GM12875 (cell line): ENCODE results near the gene VILL.

Source experiments
- H3K4me3 ChIP-seq: one replicate; pipeline ENCODE4 v1.5.1; 2011; ENCODE audit warnings: low read depth, low read length, control low read depth
- CTCF ChIP-seq: IDR thresholded peaks from 2 replicates; pipeline ENCODE4 v1.5.1; 2011; ENCODE audit warnings: low read depth, mild to moderate bottlenecking, control low read depth, inconsistent platforms, low read length, moderate library complexity, borderline replicate concordance; ENCODE audit not compliant: insufficient read depth

Gene VILL

GRCh38 chr3:38003817-38004414, 13.3 kb downstream of the VILL start:
- TF ChIP-seq CTCF, result no peak
- H3K4me3 ChIP-seq, result no peak overlapping the region

GRCh38 chr3:38004415-38005075, 14.0 kb downstream of the VILL start:
- TF ChIP-seq CTCF, result peak; percentile 69
- no peak overlapping the region for H3K4me3 ChIP-seq

GRCh38 chr3:38005076-38006020, 14.8 kb downstream of the VILL start:
- no peak for TF ChIP-seq CTCF
- no peak overlapping the region for H3K4me3 ChIP-seq

- no peak overlapping the region for H3K4me3 ChIP-seq
- no peak for TF ChIP-seq CTCF
Observed at GRCh38 chr3:38006031-38006430, 15.4 kb downstream of the VILL start.

GRCh38 chr3:38006445-38006995, 15.9 kb downstream of the VILL start:
- no peak for TF ChIP-seq CTCF
- H3K4me3 ChIP-seq, result no peak overlapping the region

GRCh38 chr3:38007754-38008090, 17.1 kb downstream of the VILL start:
- TF ChIP-seq CTCF, result no peak
- no peak overlapping the region for H3K4me3 ChIP-seq
